Hippocampal formation (tissue), 2 donors: ENCODE results near the gene MTHFD1L.
"Not testable (repeated sequence)": the region's sequence is repeated elsewhere in the genome, so short reads cannot be mapped to it uniquely, and the experiment has no call there.

ENCODE experiments used
- DNase-seq, 2 donors: peaks; one replicate each; lab custom pipeline; 2025; lab: John Stamatoyannopoulos, UW

MTHFD1L gene

DNA sequence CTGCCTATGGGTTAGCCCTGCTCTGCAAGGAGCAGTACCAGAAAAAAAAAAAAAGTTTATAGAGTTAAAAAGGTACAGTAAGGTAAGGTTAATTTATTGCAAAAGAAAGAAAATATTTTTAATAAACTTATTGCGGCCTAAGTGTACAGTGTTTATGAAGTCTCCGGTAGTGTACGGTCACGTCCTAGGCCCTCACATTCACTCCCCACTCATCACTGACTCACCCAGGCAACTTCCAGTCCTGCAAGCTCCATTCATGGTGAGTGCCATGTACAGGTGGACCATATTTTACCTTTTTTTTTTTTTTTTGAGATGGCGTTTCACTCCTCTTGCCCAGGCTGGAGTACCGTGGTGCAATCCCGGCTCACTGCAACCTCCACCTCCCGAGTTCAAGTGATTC, 258.1 kb downstream of the MTHFD1L start:
- DNase-seq: not testable (repeated sequence)

DNA sequence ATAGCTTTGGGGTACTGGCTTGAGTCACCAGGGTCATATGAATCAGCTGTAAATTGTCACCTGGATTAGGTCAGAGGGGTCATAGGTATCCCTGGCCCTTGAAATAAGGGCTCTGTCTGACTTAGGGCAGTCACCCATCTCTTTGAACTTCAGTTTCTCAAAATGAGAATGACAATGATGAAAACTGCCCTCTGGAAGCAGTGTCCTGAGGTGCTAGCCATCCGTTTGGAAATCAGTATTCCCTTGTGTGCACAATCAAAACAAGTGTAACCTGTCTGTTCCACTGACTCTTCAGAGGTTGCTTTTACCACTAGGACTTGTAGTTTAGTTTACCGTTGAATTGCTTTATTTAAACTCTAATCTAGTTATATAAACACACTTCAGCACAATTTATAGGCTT, 259.7 kb downstream of the MTHFD1L start:
- DNase-seq: not testable (repeated sequence)

DNA sequence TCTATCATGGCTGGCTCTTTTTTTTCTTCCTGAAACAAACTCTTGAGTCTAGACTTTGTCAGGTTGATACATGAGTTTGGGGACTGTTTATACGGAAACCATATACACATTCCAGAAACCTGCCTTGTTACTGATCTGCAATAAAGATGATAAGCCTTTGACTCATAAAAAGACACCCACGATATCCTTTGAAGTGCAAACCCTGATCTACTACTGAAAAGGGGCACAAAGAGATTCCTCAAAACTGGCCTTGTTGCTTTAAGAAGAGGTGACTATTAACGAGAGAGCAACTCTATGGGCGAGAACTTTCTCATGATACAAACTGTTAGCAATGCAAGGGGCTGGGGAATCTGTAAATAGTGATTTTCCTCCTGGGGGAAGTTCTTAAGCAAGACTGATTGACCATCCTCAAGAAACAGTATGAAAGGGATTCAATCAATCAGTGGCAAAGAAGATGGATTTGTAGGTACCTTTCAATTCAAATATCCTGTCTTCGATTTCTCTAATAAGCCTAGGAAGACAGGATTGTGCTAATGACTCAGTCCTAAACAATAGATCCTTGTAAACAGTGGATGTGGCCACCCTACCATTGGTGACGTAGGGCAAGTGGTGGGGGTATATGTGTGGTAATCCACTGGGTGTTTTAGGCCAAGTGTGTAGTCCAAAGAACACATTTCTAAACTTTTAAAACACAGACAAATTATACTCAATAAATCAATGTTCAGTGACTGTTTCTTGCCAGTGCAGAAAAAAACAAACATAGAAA, 260.3 kb downstream of the MTHFD1L start:
- DNase-seq: not testable (repeated sequence)

DNA sequence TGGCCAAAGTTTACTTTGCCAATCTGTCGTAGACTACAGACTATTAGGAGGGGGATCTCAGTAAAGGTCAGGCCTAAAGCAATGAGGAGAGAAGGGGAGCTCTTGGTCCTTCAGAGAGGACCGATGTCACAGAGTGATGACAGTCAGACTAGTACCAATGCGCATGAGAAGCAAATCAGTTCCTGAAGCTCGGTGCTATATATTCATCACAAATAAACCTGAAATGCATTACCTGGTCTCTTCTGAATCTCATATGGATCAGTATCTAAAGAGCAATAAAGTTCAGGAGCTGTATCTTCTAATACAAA, 260.9 kb downstream of the MTHFD1L start:
- DNase-seq: not testable (repeated sequence)

DNA sequence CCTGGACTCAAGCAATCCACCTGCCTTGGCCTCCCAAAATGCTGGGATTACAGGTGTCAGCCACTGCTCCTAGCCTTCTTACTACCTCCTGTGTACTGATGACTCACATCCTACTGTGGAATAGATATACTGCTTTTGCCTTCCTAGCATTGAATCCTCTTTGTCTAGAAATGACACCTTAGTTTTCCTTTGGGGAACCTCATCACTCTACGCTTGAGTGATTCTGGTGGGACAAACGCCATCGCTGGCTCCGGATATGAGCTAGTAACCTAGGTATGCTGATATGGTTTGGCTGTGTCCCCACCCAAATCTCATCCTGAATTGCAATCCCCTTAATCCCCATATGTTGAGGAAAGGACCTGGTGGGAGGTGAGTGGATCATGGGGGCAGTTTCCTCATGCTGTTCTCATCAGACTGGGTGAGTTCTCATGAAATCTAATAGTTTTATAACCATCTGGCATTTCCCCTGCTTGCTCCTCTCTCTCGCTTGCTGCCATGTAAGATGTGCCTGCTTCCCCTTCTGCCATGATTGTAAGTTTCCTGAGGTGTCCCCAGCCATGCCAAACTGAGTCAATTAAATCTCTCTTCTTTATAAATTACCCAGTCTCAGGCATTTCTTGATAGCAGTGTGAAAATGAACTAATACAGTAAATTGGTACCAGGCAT, 261.8 kb downstream of the MTHFD1L start:
- not testable (repeated sequence) for DNase-seq

DNA sequence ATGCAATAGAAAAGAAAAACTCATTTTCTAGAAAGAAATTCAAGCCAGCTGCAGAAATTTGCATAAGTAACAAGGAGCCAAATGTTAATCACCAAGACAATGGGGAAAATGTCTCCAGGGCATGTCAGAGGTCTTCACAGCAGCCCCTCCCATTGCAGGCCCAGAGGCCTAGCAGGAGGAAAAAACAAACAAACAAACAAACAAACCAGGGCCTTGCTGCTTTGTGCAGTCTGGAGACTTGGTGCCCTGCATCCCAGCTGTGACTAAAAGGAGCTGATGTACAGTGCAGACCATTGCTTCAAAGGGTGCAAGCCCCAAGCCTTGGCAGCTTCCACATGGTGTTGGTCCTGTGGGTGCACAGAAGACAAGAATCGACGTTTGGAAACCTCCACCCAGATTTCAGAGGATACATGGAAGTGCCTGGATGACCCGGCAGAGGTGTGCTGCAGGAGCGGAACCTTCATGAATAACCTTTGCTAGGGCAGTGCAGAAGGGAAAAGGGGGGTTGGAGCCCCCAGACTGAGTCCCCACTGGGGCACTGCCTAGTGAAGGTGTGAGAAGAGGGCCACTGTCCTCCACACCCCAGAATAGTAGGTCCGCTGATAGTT, 263.4 kb downstream of the MTHFD1L start:
- DNase-seq: no peak

DNA sequence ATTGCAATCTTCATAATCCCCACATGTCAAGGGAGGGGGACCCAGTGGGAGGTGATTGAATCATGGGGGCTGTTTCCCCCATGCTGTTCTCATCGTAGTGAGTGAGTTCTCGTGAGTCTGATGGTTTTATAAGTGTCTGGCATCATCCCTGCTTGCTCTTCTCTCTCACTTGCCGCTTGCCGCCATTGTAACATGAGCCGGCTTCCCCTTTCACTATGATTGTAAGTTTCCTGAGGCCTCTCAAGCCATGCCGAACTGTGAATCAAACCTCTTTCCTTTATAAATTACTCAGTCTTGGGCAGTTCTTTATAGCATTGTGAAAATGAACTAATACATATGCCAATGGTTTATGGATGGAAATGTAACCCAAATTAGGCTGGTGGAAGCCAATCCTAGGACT, 264.8 kb downstream of the MTHFD1L start:
- DNase-seq: no peak

DNA sequence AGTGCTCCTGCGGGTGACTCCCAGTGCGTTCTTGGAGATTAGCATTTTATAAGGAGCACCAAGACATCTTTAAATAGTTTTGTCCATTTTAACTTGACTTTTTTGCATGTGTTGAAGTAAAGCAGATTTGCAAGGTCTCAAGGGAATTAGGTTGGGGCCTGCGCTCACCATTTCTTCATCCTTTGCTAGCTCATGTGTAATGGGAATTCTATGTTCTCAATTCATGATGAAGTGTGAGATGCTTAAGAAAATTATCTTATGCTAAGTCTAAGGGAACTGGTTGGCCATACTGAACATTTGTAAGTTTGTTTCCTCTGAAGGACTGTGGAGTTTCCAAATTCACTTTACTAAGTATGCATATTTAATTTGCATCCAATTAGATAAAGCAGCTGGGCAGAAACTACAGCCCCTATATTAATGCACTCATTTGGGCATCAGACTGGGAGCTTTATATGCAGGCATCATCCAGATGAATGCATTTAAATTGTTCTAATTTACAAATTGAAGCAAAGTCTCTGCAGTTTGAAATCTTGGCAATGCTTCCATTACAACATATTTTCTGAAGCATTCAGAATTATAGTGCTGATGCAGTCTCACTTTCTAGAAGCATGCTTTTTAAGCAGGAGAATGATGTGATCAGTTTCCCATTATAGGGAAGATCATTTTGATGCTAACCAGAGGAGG, 266.0 kb downstream of the MTHFD1L start:
- DNase-seq: no peak

DNA sequence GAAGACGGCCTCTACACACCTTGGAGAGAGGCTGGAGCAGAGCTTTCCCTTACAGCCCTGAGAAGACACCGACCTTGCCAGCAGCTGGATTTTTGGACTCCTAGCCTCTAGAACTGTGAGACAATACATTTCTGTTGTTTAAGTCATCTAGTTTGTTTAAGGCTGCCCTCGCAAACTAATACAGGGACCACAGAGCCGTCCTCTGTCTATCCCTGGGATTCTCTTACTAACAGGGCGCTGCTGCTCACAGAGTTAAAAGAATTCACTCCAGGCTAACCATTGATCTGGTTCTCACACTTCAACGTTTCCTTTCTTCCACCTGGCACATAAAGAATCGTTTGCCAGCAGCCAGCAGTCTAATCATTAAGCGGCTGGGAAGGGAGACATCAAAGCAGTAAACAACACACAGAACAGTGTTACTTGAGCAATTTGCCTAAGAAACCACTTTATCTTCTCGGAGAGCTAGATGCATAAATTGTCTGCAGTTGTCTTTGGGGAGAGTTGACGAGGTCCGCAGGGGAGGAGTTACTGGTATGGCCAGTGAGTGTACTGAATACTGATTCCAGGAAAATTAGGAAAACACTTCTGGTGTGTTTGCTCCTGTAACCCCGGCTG, 270.7 kb downstream of the MTHFD1L start:
- no peak for DNase-seq

DNA sequence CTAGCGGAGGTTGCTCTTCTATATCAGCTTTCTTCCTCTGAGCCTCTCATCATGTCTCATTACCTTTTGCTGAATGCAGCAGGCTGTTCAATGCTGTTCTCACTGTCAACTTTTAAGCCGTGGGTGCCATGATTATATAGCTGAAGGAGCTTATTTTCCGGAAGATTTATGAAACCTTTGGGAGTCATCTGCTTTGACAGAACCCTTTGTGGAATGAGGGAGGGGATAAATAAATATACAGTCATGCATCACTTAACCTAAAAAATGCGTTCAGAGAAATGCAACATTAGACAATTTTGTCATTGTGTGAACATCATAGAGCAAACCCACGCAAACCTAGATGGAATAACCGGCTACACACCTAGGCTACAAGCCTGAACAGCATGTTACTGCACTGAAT, 272.0 kb downstream of the MTHFD1L start:
- no peak for DNase-seq

DNA sequence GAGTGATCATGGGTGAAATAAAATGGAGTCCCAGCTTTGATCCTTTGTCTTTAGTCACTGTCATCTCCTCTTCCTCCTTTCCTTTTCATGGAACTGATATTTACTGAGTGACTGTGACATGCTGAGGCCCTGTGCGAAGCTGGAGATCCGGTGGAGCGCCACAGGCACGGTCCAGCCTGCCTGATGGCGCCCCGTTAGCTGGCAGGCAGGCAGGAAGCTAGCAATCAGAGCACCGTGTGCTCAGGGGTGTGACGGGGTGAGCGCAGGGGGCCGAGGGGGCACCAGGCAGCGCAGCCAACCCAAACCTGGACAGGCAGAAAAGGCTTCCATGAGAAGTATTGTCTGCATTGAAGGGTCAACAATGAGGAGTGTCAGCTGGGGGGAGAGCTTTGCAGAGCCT, 274.0 kb downstream of the MTHFD1L start:
- DNase-seq: no peak

DNA sequence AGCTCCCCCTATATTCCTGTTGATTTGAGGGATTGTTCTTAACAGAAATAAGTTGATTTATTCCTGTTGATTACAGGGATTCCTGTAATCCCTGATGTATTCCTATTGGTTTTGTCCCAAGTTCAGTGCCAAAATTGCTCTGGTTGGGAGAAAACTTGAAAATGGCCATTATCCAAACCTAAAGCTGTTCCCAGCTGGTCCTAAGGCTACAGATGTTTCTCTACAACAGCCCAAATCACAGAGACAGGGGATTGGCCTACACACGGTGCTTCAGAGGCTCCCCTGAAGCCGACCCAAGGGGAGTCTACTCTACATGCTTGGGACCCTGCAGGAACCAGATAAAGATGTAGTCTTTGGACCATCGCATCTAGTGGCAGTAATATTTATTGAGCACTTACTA, 275.3 kb downstream of the MTHFD1L start:
- DNase-seq: no peak

DNA sequence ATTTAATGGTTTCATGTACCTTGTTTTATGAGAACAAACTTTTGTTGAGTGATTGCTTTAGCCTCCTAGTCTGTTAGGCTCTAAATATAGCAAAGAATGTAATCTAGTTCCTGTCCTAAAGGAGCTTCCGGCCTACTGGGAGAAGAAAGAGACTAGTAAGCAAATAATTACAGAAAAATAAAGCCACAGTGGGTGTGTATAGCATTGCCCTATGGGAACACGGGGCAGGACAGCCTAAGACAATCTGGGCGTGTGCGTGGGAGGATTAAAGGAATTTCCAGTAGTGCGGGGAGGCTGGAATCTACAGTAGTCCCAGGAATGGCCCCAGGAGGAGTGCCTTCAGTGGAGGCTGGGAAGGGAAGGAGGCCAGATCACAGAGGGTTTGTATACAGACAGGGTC, 276.2 kb downstream of the MTHFD1L start:
- DNase-seq: no peak

DNA sequence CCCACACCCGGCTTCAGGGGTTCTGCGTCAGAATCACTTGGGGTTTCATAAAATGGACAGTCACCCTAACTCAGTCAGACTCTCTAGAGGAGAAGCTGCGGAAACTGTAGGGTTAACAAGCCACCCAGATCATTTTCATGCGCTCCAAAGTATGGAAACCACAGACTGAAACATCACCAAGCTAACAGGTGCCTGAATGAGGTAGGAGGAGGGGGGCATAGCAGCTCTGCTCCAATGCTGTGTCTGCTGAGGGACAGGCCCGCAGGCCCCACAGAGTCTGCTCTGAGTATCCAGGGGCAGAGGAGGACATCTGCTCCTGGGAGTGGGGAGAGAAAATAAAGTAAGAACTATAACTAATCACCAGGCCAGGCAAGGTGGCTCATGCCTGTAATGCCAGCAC, 277.2 kb downstream of the MTHFD1L start:
- DNase-seq: no peak

DNA sequence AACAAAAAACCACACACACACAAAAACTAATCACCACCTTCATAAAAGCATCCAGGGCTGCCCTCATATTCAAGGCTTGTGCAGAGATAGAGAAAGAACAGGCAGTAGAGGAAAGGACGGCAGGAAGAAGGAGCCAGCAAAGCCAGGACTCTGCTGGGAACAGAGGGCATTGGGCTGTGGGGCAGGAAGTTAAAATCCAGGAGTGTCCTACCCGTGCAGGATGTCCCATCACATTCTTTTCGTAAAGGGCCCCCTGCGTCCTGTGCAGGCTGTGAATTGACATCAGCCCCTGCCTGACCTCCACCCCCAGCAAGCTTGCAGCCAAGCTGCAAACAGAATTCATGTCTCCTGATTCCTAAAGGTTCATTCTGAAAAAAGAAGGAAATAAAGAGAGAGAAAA, 277.8 kb downstream of the MTHFD1L start:
- no peak for DNase-seq

DNA sequence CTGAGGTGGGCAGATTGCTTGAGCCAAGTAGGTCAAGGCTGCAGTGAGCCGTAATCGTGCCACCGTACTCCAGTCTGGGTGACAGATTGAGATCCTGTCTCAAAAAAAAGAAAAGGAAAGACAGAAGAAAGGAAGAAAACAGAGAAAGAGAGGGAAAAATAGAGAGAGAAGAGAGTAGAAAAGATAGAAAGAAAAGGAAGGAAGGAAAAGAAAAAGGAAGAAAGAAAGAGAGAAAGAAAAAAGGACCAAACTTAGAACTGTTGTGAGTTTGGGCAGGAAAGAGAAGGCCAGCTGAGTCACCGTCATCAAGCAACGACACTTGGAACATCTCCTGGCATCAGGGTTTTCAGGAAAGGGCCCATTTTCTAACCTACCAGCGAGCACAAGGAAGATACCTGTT, 278.3 kb downstream of the MTHFD1L start:
- DNase-seq: no peak

DNA sequence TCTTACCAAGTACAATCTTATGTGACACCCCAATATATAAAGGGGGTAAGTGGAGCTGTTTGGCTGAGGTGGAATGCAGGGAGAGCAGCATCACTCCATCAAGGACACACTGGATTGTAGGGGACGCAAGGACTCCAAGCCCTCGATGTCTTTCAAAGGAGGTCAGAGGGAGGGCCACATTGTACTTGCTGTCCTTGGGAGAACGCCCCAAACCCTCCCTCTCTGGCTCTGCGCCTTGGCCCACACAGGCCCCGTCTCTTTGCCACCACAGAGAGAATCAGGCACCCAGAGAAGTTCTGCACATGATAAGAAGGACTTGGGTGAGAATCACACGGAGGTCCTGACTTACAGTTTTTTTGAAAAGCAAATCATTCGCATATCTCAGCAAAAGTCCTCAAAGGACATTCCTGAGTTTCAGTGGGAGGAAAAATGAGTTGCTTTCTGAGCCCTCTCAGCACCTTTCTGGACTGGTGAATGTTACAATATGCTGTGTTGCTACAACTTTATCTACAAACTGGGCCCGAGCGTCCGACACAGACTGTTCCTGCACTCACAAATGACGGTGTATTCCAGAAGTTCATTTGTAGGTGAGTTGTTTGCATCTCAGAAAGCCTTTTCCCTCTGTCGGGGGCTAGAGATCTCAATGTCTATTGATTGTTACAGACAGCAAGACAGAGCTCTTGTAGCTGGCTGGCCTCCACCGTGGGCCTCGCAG, 281.8 kb downstream of the MTHFD1L start:
- DNase-seq: no peak

DNA sequence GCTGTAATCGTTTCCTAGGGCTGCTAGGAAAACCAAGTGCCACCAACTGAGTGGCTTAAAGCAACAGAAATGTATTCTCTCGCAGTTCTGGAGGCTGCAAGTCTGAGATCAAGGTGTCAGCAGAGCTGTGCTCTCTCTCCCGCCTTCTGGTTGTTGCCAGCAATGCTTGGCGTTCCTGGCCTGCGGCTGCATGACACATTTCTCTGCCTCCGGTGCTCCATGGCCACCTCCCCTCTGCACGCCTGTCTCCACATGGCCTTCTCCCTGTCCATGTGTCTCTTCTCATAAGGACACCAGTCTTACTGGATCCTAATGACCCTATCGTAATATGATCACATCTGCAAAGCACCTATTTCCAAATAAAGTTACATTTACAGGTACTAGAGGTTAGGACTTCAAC, 282.6 kb downstream of the MTHFD1L start:
- no peak for DNase-seq

DNA sequence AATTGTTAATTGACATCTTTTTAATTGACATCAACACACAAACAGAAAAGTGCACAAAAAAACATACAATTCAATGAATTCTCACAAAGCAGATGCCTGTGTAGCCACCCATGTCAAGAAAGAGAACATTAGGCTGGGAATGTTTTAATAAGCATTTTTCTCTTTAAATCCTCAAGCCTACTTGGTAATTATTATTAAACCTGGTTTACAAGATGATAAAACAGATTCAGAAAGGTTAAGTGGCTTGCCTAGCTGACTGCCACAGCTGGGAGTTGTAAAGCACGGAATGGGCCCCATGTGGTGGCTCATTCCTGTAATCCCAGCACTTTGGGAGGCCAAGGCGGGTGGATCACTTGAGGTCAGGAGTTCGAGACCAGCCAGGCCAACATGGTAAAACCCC, 284.3 kb downstream of the MTHFD1L start:
- no peak for DNase-seq
